Measurements from ENCODE around the gene ZNF93. TPM values are rescaled to one million over a fixed set of nuclear protein-coding genes. Genes with fewer than 3 reads are reported as not detected.
"Not testable (repeated sequence)": the region's sequence is repeated elsewhere in the genome, so short reads cannot be mapped to it uniquely, and the experiment has no call there.

Gene ZNF93
- total RNA-seq, 2 experiments from 2014 or later = 4.4 to 5.4 TPM

DNA sequence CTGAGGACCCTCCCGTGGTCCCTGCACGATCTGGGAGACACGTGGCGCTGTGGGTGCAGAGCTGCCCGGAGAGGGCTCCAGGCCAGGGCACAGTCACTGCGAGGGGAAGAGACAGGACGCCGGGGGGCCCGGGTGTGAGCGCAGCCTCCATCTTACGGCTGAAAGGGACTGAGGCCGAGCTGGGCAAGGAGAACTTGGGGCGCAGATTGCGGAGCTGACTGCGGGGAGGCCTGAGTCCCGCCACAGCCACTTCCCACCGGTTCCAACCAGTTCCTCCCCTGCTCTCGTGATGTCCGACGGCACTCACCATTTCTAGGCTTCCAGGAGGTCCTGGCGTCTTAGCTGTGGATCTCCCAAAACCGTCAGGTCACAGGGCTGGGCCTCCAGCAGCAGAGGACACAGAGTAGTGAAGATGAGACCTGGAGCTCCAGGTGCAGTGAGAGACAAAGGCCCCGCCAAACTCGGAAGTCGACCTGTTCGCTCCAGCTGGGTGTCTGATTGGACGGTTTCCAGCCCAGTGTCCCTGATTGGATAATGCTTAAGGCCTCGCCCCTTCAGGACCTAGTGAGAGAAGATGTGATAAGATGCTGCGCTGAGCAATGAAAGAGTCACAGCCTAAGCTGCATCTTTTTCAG lies 39.9 kb upstream of the ZNF93 start:
- peaks cover 0 to 8% of the 10 kb centered on the region in 2 experiments for H3K9me3 ChIP-seq (ENCODE audit: control insufficient read depth in 1 of 2, insufficient read depth in 1 of 2, low read length in 2 of 2)
- intact Hi-C loops (cut with DNase I, micrococcal nuclease) = no loop called here
- no peaks in the 10 kb centered on the region for H3K27me3 Mint-ChIP-seq
- H3K27ac ChIP-seq (ENCODE audit: low read depth in 1 of 2, low read length in 2 of 2) = no peak overlapping the region
- ChIA-PET POLR2A (interaction anchor here (0.5 to 2.6 kb wide), 9 partner anchors 40 to 1536 kb away, joined by 3 to 38 read pairs (median 4); partner anchors contain the start of genes ZNF101, ZNF493, ZNF506 and ZNF708), CTCF (no interaction called here)
- peak overlapping the region; percentile 68 for H3K4me3 Mint-ChIP-seq
- H3K9me3 Mint-ChIP-seq = no peaks in the 10 kb centered on the region
- peaks cover 26% of the 10 kb centered on the region for H3K36me3 Mint-ChIP-seq (ENCODE audit: low read depth)
- TF ChIP-seq, protein P1, sequence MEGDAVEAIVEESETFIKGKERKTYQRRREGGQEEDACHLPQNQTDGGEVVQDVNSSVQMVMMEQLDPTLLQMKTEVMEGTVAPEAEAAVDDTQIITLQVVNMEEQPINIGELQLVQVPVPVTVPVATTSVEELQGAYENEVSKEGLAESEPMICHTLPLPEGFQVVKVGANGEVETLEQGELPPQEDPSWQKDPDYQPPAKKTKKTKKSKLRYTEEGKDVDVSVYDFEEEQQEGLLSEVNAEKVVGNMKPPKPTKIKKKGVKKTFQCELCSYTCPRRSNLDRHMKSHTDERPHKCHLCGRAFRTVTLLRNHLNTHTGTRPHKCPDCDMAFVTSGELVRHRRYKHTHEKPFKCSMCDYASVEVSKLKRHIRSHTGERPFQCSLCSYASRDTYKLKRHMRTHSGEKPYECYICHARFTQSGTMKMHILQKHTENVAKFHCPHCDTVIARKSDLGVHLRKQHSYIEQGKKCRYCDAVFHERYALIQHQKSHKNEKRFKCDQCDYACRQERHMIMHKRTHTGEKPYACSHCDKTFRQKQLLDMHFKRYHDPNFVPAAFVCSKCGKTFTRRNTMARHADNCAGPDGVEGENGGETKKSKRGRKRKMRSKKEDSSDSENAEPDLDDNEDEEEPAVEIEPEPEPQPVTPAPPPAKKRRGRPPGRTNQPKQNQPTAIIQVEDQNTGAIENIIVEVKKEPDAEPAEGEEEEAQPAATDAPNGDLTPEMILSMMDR (IDR thresholded peaks at IDR 0.05) = no peak
- peak; percentile 67 for ATAC-seq (ENCODE audit: poor library complexity)
- peak in 11 of 14 experiments; percentile 2 to 87 (median 52) for DNase-seq
- peak overlapping the region; percentile 25 for H3K4me3 ChIP-seq (ENCODE audit: low read length)
- H3K27ac Mint-ChIP-seq = peak overlapping the region; percentile 0
- H3K4me1 ChIP-seq (ENCODE audit: insufficient read depth, low read length) = peaks cover 12% of the 10 kb centered on the region
- peaks cover 8% of the 10 kb centered on the region for H3K4me1 Mint-ChIP-seq (ENCODE audit: low read depth)
- H3K36me3 ChIP-seq (ENCODE audit: insufficient read depth, low read length) = no peaks in the 10 kb centered on the region
- H3K27me3 ChIP-seq (ENCODE audit: control insufficient read depth in 1 of 2, insufficient read depth in 2 of 2, low read length in 2 of 2) = no peaks in the 10 kb centered on the region

DNA sequence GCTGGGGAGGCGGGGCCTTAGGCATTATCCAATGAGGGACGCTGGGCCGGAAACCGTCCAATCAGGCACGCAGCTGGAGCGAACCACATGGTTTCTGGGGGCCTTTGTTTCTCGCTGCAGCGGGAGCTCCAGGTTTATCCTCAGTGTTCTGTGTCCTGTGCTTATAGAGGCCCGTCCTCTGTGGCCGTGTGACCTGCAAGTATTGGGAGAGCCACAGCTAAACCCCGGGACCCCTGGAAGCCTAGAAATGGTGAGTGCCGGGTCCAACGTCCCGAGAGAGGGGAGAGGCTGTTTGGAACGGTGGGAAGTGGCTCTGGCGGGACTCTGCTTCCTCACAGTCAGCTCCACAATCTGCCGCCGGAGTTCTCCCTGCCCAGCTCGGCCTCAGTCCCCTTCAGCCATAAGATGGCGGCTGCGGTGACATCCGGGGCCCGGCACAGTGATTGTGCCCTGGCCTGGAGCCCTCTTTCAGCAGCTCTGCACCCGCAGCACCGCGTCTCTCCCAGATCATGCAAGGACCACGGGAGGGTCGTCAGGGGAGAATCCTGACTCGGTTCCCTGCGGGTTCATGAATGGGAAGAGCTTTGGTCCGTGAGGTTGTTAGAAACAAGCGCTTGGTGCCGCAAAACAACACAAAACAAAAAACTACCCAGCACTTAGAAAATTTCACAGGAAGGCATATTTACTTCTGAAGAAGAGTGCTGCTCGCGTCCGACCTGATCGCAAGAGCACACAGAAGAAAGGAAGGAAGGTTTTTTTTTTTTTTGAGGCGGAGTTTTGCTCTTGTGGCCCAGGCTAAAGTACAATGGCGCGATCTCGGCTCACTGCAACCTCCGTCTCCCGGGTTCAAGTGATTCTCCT lies 34.8 kb upstream of the ZNF93 start, which contains the start of gene ZNF253:
ZNF253 (plus strand) TSS at position 133 of the 861 bp plus-strand sequence; CDS start at position 248, 115 bp downstream.
- peak; percentile 90 for ATAC-seq (ENCODE audit: poor library complexity)
- Mint-ChIP-seq H3K27ac (peak within 1 kb of the TSS; percentile 97), H3K4me3 (peak within 1 kb of the TSS; percentile 97), H3K9me3 (no peaks in the 10 kb centered on the region), H3K36me3 (ENCODE audit: low read depth) (peaks cover 26% of the 10 kb centered on the region), H3K27me3 (no peaks in the 10 kb centered on the region), H3K4me1 (ENCODE audit: low read depth) (peaks cover 41% of the 10 kb centered on the region)
- ChIA-PET POLR2A (interaction anchor here (0.6 to 5.1 kb wide), 48 partner anchors 9 to 1986 kb away, joined by 3 to 160 read pairs (median 4); partner anchors contain the start of genes GMIP, LPAR2, NDUFA13 and TSSK6), CTCF (no interaction called here)
- Histone ChIP-seq H3K4me3 (ENCODE audit: low read length) (peak within 1 kb of the TSS; percentile 89), H3K27me3 (ENCODE audit: control insufficient read depth in 1 of 2, insufficient read depth in 2 of 2, low read length in 2 of 2) (no peaks in the 10 kb centered on the region), H3K4me1 (ENCODE audit: insufficient read depth, low read length) (peaks cover 13% of the 10 kb centered on the region), H3K27ac (ENCODE audit: low read depth in 1 of 2, low read length in 2 of 2) (peak within 1 kb of the TSS; percentile 86 to 88), H3K9me3 (ENCODE audit: control insufficient read depth in 1 of 2, insufficient read depth in 1 of 2, low read length in 2 of 2) (peaks cover 0 to under 1% of the 10 kb centered on the region in 2 experiments), H3K36me3 (ENCODE audit: insufficient read depth, low read length) (no peaks in the 10 kb centered on the region)
- TF ChIP-seq, protein P1 (IDR thresholded peaks at IDR 0.05) = no peak
- peak; percentile 88 to 96 (median 94) for DNase-seq
- intact Hi-C loops (cut with DNase I, micrococcal nuclease) = loop anchor here (1.0 to 5.0 kb wide), 9 partner anchors 34 to 204 kb away; partner anchors contain the start of genes ZNF506 (in 2 of the 2), ZNF93 (in 2 of the 2), ATP13A1 (in 1 of the 2) and ZNF101 (in 1 of the 2)

DNA sequence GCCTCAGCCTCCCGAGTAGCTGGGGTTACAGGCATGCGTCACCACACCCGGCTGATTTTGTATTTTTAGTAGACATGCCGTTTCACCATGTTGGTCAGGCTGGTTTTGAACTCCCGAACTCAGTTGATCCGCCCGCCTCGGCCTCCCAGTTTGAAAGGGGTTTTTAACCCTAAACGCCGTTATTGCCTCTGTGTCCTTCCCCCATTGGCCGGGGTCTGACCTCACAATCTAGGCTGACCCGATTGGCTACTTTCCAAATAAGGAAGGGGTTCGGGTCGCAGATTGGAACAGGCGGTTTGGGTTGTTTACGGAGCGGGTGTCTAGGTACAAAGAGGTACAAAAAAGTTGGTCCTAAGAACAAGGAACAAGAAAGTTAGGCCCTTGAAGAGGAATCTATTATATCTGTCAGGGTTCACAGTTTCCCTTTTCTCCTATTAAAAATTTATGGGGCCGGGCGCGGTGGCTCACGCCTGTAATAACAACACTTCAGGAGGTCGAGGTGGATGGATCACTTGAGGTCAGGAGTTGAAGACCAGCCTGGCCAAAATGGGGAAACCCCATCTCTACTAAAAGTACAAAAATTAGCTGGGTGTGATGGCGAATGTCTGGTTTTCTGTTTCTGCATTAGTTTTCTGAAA lies 34.0 kb upstream of the ZNF93 start:
- H3K27ac Mint-ChIP-seq = peak overlapping the region; percentile 97
- Histone ChIP-seq H3K27ac (ENCODE audit: low read depth in 1 of 2, low read length in 2 of 2) (peak overlapping the region; percentile 86 to 88), H3K27me3 (ENCODE audit: control insufficient read depth in 1 of 2, insufficient read depth in 2 of 2, low read length in 2 of 2) (no peaks in the 10 kb centered on the region), H3K9me3 (ENCODE audit: control insufficient read depth in 1 of 2, insufficient read depth in 1 of 2, low read length in 2 of 2) (no peaks in the 10 kb centered on the region), H3K36me3 (ENCODE audit: insufficient read depth, low read length) (no peaks in the 10 kb centered on the region), H3K4me3 (ENCODE audit: low read length) (peak overlapping the region; percentile 89), H3K4me1 (ENCODE audit: insufficient read depth, low read length) (peaks cover 16% of the 10 kb centered on the region)
- ATAC-seq (ENCODE audit: poor library complexity) (no peak), DNase-seq (peak in 11 of 14 experiments; percentile 3 to 79 (median 37))
- peaks cover 44% of the 10 kb centered on the region for H3K4me1 Mint-ChIP-seq (ENCODE audit: low read depth)
- H3K27me3 Mint-ChIP-seq = no peaks in the 10 kb centered on the region
- POLR2A ChIA-PET = interaction anchor here (0.9 to 5.1 kb wide), 25 partner anchors 11 to 1986 kb away, joined by 3 to 160 read pairs (median 6); partner anchors contain the start of genes ATP13A1, LPAR2, NDUFA13 and TSSK6
- CTCF ChIA-PET = interaction anchor here (1.0 to 1.7 kb wide), 2 partner anchors 91 to 334 kb away, joined by 3 to 4 read pairs; no protein-coding TSS in a partner anchor
- peak overlapping the region; percentile 97 for H3K4me3 Mint-ChIP-seq
- intact Hi-C loops (cut with DNase I, micrococcal nuclease) = loop anchor here (1.0 to 5.0 kb wide), 6 partner anchors 34 to 204 kb away; partner anchors contain the start of genes ZNF93 (in 2 of the 2), ATP13A1 (in 1 of the 2), ZNF101 (in 1 of the 2) and ZNF14 (in 1 of the 2)
- no peaks in the 10 kb centered on the region for H3K9me3 Mint-ChIP-seq
- TF ChIP-seq, protein P1 (IDR thresholded peaks at IDR 0.05) = no peak
- H3K36me3 Mint-ChIP-seq (ENCODE audit: low read depth) = peaks cover 26% of the 10 kb centered on the region

DNA sequence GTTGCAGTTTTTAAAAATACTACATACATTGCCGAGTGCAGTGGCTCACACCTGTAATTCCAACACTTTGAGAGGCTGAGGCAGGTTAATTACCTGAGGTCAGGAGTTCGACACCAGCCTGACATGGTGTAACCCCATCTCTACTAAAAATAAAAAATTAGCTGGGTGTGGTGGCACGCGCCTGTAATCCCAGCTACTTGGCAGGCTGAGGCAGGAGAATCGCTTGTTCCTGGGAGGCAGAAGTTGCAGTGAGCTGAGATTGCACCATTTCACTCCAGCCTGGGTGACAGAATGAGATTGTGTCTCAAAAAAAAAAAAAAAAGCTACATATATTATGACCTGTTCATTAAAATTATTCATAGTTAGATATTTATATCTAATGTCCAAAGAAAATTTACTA lies 30.7 kb upstream of the ZNF93 start:
- Mint-ChIP-seq H3K4me1 (ENCODE audit: low read depth) (peaks cover 58% of the 10 kb centered on the region), H3K27ac (peak overlapping the region; percentile 75), H3K36me3 (ENCODE audit: low read depth) (peaks cover 50% of the 10 kb centered on the region)
- H3K9me3 ChIP-seq (ENCODE audit: control insufficient read depth in 1 of 2, insufficient read depth in 1 of 2, low read length in 2 of 2) = peaks cover 0 to 10% of the 10 kb centered on the region in 2 experiments
- H3K9me3 Mint-ChIP-seq; H3K27me3 Mint-ChIP-seq; ATAC-seq (ENCODE audit: poor library complexity); H3K27me3 ChIP-seq (ENCODE audit: control insufficient read depth in 1 of 2, insufficient read depth in 2 of 2, low read length in 2 of 2); CTCF ChIA-PET; intact Hi-C loops (cut with DNase I, micrococcal nuclease); H3K4me3 ChIP-seq (ENCODE audit: low read length); H3K36me3 ChIP-seq (ENCODE audit: insufficient read depth, low read length); DNase-seq; H3K27ac ChIP-seq (ENCODE audit: low read depth in 1 of 2, low read length in 2 of 2); H3K4me3 Mint-ChIP-seq: not testable (repeated sequence)
- POLR2A ChIA-PET = interaction anchor here (0.7 to 2.9 kb wide), 7 partner anchors 15 to 202 kb away, joined by 3 to 15 read pairs (median 8); partner anchors contain the start of genes ZNF101, ZNF14 and ZNF506
- peaks cover 19% of the 10 kb centered on the region for H3K4me1 ChIP-seq (ENCODE audit: insufficient read depth, low read length)
